HG02588 (cell line): ENCODE measurements around the gene PPEF2.

ENCODE experiments used
- ATAC-seq: cut with Tn5 transposase; IDR thresholded peaks from one replicate; pipeline ENCODE4 v1.9.1; 2021; ENCODE audit warnings: mild to moderate bottlenecking, moderate library complexity; ENCODE audit not compliant: unreplicated experiment

PPEF2 gene

DNA sequence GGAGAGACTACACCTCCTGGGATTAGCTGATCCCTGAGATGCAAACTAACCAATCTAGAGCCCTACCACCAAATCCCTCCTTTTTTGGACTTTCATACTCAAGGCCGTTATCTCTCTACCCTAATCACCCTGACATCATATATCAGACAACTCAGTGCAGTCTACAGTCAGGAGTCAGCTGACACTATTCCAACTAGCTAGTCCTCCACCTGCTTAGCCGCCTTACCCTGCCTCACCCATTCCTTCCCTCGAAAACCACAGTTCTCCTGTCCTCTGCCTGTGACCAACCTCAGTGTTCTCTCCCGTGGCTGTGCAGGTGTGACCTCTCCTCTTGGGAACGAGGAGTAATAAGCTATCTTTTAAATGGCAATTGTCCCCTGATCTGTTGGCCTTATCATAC is 1.8 kb upstream of the PPEF2 start:
- ATAC-seq, result no peak

DNA sequence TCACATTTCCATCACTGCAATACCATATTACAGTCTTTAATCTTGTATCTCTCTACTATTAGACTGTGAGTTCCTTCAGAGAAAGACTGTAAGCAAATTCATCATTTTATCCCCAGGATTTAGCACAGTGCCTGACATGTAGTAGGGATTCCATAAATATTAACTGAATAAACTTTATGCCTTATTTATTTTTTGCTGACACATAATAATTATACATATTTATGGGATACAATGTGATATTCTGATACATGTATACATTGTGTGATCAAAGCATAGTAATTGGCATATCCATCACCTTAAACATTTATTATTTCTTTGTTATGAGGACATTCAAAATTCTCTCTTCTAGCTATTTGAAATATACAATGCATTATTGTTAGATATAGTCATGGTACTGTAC is 3.7 kb downstream of the PPEF2 start:
- ATAC-seq, result no peak

DNA sequence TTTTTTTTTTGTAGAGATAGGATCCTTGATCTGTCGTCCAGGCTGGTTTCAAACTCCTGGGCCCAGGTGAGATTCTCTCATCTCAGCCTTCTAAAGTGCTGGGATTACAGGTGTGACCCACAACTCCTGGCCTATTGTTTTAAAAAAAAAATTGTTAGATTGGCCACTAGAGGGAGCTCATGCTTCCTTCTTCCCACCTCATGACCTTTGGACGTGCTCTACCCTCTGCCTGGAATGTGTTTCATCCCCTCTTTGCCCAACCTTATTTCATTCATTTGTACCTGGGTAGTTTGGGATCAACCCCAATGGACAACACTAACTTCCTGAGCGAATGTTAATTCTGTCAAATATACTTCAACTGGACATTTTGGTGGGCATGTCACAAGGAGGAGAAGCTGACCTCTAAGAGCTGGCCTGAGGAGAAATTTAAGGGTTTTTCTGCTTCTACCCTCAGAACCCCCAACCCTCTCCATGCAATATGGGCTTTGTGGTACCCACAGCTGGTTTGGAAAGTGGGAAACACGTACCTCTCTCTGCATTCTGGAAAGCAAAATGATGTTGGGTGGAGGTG is 6.4 kb downstream of the PPEF2 start:
- ATAC-seq, result no peak

DNA sequence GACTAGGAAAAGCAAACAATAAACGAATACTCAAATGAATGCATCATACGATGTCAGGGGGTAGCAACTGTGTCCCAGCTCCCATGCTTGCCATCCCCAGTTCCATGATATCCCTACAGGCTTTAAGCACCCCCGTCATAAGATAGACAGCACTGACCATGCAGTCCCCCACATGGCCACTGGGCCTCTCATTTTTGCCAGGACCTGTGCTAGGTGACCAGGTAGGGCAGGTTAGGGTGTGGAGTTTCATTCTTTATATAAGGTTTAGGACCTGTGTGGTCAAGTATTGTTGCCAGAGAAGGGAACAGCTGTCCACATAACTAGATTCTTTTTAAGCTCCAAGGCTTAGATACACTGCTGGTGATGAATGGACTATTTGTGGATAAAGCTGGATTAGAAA is 9.7 kb downstream of the PPEF2 start:
- no peak for ATAC-seq

DNA sequence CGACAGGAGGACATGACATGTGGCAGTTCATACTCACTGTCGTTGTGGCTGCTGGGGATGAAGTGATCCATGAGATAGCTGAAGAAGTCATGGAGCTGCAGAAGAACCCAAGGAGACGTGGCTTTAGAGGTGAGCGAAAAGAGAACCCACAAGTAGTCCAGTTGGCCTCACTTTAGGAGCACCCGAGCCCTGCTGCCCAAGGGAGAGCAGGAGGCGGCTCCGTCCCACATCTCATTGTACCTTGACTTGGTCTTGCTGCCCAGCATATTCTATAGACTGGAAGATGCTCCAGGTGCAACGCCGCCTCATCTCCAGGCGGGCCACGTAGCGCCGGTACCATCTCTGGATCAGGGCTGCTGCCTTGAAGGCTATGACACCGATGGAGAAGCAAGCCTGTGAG is 10.6 kb downstream of the PPEF2 start:
- no peak for ATAC-seq

DNA sequence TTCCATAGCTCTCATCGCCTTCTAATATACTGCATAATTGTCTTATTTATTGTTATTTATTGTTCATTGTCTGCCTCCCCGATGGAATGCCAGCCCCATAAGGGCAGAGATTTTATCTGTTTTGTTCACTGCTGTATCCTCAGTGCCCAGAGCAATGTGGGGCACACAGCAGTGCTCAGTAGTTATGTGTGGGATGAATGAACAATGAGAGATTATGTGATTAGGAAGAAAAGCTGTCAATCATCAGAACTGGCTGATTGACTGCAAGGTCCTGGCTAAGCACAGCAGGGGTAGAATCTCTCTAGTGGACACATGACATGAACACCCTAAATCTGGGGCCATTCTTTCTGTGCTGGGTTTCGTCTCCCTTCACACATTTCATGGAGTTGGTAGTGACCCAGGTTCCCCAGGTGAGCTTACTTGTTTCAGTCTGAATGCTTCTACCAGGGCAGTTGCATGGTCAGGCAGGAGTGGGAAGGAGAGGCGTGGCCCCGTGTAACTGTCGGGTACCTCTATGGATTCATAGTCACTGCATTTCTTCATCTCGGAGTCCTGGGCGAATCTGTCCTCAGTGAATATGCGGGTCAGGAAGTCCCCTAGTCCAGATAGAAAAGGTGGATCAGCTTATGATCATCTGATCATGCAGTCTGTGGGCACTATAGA is 12.6 kb downstream of the PPEF2 start:
- no peak for ATAC-seq

DNA sequence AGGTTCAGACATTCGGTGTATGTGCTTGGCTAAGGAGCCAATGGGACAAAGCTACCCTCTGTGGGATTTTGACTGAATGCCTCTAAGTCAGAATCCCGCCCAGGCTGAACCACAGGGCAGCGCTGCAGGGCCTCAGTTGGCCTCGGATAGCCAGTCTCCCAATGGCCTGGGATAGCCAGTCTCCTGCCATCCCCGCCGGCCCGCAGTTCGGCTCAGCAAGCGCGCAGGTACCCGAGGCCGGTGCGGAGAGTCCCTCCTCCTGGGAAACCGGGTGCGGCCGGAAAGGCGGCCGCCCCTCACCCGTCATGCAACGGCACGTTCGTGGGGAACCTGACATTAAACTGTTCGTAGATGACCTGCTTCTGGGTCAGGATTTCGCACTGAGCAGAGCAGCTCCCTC is 16.1 kb downstream of the PPEF2 start:
- ATAC-seq, result no peak

DNA sequence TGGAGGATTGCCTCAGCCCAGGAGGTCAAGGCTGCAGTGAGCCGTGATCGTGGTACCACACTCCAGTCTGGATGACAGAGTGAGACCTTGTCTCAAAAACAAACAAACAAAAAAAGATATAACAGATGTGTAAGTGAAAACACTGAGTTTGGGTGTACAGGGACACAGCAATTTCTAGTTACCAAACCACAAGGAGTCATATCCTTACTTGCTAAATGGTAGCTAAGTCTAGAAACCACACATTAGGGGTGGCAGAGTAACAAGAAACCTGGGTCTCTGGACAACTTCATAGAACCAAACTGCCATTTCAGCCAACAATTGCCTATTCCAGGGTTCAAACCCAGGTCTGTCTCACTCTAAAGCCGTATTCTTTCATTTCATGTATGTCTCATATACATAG is 20.8 kb downstream of the PPEF2 start:
- ATAC-seq, result no peak

DNA sequence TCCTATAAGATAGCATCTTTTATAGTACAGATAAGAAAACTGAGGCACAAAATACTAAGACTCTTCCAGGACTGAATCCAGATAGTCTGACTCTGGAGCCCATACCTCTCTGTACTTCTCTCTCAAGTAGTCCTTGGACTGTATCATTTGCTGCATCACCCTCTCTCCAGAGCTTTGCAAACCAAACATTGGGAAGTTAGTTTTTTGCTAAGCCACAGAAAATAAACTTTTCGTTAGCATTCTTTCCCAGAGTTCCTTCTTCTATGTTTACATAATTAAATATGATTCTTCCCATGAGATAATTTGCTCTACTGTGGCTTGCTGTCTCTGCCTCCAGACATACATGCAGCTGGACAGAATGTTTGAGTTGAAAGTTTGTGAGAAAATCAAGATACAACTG is 22.0 kb downstream of the PPEF2 start:
- ATAC-seq, result no peak

DNA sequence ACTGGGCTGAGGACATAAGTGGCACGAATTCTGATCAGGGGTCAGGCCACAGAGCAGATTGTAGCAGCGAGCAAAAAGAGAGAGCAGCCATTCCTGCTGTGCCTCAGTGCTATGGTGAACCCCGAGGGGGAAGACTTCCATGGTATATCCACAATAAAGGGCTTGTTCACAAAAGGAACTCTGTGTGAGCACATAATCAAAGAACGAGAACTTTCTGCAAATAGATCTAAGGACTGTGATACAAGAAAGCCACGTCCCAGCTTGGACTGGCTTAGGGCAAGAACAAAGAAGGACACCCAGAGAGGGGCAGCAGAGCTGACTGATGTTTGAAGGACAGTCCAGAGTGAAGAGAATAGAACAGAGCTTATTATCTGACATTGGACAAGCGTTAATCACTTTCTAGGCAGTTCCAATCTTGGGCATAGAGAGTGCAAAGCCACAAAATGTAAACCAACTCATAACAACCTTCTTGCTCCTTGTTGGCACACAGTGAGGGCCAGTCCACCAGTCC is 24.0 kb downstream of the PPEF2 start:
- ATAC-seq, result no peak

DNA sequence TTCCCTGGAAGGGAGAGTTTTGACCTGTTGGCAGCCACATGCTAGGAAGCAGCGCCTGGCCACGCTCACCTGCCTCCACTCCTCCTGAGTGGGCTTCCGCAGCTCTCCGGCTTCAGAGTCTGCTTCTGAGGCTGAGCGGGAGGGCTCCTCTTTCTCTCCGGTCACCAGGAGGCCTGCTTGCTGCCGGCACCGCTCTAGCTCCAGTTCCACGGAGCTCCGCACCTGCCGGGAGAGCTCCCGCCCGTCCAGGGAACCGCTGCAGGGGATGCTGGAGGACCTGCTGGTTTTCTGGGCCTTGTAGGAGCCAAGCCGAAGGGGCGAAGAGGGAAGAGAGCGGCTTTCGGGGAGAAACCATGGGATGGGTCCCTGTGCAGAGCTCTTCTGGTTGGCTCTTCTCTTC is 26.0 kb downstream of the PPEF2 start:
- no peak for ATAC-seq

DNA sequence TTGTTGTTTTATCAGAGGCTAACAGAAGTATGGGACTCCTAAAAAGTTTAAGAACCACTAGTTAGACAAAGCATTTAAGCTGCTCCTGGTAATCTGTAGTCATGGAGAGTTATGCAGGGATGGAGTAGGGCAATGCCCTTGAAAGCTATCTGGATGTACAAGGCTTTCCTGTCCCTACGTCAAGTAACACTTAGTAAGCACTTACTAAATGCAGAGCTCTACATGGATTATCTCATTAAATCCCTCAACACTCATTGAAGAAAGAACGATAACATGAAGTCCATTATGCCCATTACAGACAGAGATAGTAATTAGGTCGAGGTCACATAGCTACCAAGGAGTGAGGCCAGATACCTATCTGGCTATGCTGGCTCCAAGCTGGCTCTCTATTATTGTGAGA is 33.2 kb downstream of the PPEF2 start:
- no peak for ATAC-seq

DNA sequence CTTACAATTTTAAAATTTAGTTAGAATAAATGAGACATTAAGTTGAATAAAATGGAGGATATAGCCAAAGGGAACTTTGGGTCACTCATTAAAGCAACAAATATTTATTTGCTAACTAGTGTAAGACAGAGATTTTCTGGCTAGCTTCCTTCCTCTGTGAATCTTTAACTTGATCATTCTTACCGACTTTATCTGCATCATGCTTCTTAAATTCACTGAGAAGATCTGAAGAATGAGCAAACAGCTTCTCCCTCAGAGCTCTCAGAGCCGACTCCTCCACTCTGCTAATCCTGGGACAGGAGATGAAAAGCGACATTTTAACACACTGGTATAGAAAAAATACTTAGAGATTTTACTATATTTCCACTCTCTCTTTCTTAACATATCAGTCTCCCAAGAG is 35.1 kb downstream of the PPEF2 start:
- ATAC-seq, result no peak

DNA sequence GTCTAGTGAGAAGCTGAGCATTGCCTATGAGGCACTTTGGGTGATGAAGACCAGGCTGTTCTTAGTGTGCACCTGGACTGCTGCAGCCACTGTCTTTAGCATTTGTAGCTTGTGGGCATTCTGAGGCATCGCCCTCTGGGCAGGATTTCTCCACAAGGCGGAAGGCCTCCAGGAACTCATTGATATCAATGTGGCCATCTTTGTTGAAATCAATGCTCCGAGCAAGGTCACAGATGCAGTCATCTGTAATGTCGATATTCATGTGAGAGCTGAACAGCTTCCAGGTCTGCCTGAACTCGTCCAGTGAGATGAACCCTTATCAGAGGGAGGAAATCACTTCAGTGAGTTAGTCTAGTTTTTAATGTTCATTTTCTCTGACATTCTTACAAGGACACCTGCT is 41.6 kb downstream of the PPEF2 start:
- ATAC-seq, result no peak

DNA sequence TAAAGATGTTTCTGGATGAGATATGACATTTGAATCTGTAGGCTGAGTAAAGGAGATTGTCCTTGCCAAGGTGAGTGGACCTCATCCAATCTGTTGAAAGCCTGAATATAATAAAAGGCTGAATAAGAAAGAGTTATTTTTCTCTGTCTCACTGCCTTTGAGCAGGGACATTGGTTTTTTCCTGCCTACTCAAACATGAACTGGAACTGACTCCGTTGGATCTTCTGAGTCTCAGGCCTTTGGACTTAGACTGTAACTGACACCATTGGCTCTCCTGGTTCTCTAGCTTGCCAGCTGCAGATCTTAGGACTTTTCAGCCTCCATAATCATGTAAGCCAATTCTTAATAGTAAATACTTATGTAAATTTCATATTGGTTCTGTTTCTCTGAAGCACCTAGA is 43.5 kb downstream of the PPEF2 start:
- ATAC-seq, result no peak

DNA sequence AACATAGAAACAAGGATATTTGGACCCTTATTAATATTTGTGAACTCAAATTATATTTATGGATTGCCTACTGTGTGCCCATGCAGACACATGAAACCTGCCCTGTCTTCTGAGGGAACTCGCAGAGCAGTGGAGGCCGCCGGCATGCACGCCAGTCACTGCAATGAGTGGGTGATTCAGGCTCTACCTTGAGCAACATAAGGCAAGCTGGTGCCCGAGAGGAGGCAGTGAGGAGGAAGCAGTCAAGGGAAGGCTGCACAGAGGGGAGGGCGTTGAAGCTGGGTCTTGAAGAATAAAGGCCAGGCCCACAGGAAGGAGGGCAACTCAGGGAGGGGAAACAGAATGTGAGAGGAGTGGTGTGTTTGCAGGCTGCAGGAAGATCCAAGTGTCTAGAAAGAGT is 52.8 kb downstream of the PPEF2 start:
- no peak for ATAC-seq

DNA sequence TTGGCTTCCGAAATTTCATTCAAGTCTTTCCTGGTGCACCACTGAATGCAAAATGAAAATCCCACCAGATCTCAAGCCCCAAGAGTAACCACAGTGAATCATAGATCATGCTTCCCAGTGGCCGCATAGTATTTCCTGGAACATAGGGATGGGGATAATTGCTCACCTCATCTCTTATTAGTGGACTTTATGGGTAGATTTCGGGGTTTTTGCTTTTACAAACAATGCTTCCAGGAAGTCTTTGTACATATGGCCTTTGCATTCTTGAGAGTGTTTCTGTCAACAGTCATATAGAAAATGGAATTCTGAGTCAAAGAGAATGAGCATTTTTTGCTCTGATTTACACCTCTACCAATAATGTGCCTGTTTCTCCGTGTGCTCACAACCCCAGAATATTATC is 53.4 kb downstream of the PPEF2 start:
- ATAC-seq, result no peak

DNA sequence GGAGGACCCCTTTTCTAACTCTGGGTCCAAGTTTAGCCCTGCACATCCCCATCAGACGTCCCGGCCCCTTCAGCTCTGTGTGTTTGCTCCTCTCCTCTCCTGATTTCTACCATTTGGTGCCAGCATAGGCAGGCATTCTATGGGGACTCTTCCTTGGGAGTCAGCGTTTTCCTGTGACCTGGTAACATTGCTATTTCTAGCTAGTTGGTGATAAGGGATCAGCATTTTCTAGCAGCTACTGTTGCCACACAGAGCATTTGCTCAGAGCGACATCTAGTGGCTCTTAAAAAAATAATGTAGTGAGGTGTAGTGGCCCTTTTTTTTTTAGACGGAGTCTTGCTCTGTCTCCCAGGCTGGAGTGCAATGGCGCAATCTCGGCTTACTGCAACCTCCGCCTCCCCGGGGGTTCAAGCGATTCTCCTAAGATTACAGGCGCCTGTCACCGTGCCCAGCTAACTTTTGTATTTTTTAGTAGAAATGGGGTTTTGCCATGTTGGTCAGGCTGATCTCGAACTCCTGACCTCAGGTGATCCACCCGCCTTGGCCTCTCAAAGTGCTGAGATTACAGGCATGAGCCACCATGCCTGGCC is 54.0 kb downstream of the PPEF2 start:
- ATAC-seq, result peak; percentile 67

DNA sequence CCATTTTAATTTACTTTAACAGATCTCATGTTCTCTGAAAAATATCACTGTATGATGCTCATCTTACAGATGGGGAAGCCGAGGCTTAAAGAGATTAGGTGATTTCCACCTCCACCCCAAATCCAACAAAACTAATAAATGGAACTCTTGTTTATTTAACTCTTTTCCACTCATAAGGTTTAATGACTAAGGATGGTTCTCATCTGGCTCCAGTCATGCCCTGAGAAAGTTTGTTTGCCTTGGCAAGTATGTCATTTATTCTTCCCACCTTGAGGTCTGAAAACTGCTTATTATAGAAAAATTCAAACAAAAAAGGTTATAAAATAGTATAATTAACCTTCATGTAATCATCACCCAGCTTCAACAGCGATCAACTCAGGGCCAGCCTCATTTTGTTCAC is 56.3 kb downstream of the PPEF2 start:
- no peak for ATAC-seq

DNA sequence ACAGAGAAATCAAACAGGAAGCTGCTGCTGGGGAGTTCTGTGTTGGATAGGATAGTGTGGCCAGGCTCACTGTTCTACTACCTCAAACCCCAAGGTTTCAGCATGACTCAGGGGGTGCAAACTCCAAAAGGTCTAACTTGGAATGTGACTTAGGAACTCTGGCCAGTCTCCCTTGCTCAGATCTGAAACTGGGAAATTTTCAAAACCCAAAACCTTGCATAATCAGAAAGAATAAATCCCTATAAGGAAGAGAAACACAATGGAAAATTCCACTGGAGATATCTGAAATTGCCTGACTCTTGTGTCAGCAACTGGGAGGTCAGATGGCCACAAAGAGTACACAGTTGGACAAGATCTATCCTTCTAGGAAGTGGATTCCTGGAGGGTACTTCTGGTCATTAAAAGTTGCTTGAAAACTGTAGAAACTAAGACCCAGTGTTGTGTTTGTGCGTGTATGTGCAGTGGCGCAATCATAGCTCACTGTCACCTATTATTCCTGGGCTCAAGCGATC is 58.0 kb downstream of the PPEF2 start:
- ATAC-seq, result no peak

DNA sequence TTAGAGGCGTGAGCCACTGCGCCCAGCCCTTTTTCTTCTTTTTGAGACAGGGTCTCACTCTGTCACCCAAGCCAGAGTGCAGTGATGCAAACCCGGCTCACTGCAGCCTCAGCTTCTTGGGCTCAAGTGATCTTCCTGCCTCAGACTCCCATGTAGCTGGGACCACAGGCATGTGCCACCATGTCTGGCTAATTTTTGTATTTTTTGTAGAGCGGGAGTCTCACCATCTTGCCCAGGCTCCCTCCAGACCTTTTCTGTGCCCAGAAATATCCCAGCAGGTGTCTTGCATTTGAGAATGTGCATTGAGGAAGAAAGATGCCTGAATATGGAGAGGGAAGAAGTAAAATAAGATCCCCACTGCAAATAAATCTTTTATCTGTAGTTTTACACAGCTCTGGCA is 58.7 kb downstream of the PPEF2 start:
- no peak for ATAC-seq
